Common myeloid progenitor, CD34-positive (primary cell): Measurements from ENCODE around the gene JAKMIP2.
A peak's percentile ranks its signal among the peaks of the same experiment; 100 is the strongest.

ENCODE experiments used
- CTCF ChIA-PET: fragments of 350-600 bp; sonication (Branson Sonifier 250); formaldehyde crosslinking; loops from one replicate; lab custom pipeline; 2021; ENCODE audit warnings: antibody characterized with exemption; lab: Charles Lee
- POLR2A ChIA-PET: fragments of 350-600 bp; sonication (Branson Sonifier 250); formaldehyde crosslinking; loops from one replicate; lab custom pipeline; 2021; ENCODE audit warnings: antibody characterized with exemption; lab: Charles Lee
- DNase-seq, 3 donors: peaks; one replicate each; pipeline versions ENCODE4 v3.0.0 to v3.0.0-alpha.2; 2013
- H3K27ac ChIP-seq, 2 experiments: 1 replicate in 1 of 2; 2 replicates in 1 of 2; pipeline ENCODE4 v1.7.0; 2013; ENCODE audit warnings: inconsistent platforms in 2 of 2, low read length in 2 of 2, mild to moderate bottlenecking in 2 of 2, low read depth in 1 of 2, moderate library complexity in 1 of 2; ENCODE audit not compliant: severe bottlenecking in 2 of 2, insufficient read depth in 1 of 2, poor library complexity in 1 of 2
- H3K27me3 ChIP-seq, 5 experiments: replicated peaks in 2 of 5; 1 replicate in 3 of 5; 2 replicates in 2 of 5; pipeline versions ENCODE4 v1.6.1 to v1.7.0; 2013; ENCODE audit warnings: low read length in 4 of 5, mild to moderate bottlenecking in 2 of 5, moderate library complexity in 2 of 5, inconsistent platforms in 1 of 5; ENCODE audit not compliant: insufficient read depth in 5 of 5, control insufficient read depth in 4 of 5
- H3K36me3 ChIP-seq, 4 experiments: 1 replicate in 2 of 4; 2 replicates in 2 of 4; pipeline versions ENCODE4 v1.6.1 to v1.7.0; 2013; ENCODE audit warnings: low read length in 3 of 4, control low read depth in 1 of 4, mild to moderate bottlenecking in 1 of 4; ENCODE audit not compliant: control insufficient read depth in 4 of 4, insufficient read depth in 4 of 4
- H3K4me1 ChIP-seq, 4 experiments: 1 replicate in 3 of 4; 2 replicates in 1 of 4; pipeline versions ENCODE4 v1.6.1 to v1.7.1; 2013; ENCODE audit warnings: low read length in 3 of 4, mild to moderate bottlenecking in 3 of 4, control low read depth in 1 of 4, inconsistent platforms in 1 of 4, moderate library complexity in 1 of 4; ENCODE audit not compliant: control insufficient read depth in 4 of 4, insufficient read depth in 4 of 4; ENCODE audit errors: control extremely low read depth in 1 of 4
- H3K4me3 ChIP-seq, 7 experiments: 1 replicate in 4 of 7; 2 replicates in 3 of 7; pipeline versions ENCODE4 v1.5.1 to v1.7.0; 2013; ENCODE audit warnings: mild to moderate bottlenecking in 7 of 7, low read length in 6 of 7, moderate library complexity in 6 of 7, inconsistent platforms in 2 of 7, low read depth in 2 of 7, control low read depth in 1 of 7; ENCODE audit not compliant: insufficient read depth in 4 of 7, control insufficient read depth in 1 of 7; ENCODE audit errors: extremely low read depth in 1 of 7
- H3K9me3 ChIP-seq, 5 experiments: 1 replicate in 4 of 5; 2 replicates in 1 of 5; pipeline versions ENCODE4 v1.6.1 to v1.7.1; 2013; ENCODE audit warnings: low read length in 4 of 5, mild to moderate bottlenecking in 2 of 5, inconsistent platforms in 1 of 5, low read depth in 1 of 5, moderate library complexity in 1 of 5; ENCODE audit not compliant: control insufficient read depth in 4 of 5, insufficient read depth in 2 of 5; ENCODE audit errors: control extremely low read depth in 1 of 5
- WGBS: methylation state at CpG from one replicate; pipeline ENCODE4 v1.1.5; 2013; ENCODE audit not compliant: insufficient coverage; 5-methylcytosine and 5-hydroxymethylcytosine counted together

JAKMIP2 gene

GRCh38 chr5:147796556-147797308 is 14.2 kb upstream of the JAKMIP2 start:
- Histone ChIP-seq H3K27ac (no peak overlapping the region), H3K36me3 (no peaks in the 10 kb centered on the region), H3K27me3 (no peaks in the 10 kb centered on the region), H3K4me3 (no peak overlapping the region), H3K4me1 (no peaks in the 10 kb centered on the region), H3K9me3 (no peaks in the 10 kb centered on the region)
- no peak for DNase-seq
- 74% methylated on average over 5 of the region's 6 CpGs for WGBS
- ChIA-PET POLR2A (no interaction called here), CTCF (interaction anchor here (0.9 to 1.9 kb wide), 3 partner anchors 14 to 63 kb away, joined by 3 to 5 read pairs (median 4); partner anchors contain the start of gene JAKMIP2)

DNA sequence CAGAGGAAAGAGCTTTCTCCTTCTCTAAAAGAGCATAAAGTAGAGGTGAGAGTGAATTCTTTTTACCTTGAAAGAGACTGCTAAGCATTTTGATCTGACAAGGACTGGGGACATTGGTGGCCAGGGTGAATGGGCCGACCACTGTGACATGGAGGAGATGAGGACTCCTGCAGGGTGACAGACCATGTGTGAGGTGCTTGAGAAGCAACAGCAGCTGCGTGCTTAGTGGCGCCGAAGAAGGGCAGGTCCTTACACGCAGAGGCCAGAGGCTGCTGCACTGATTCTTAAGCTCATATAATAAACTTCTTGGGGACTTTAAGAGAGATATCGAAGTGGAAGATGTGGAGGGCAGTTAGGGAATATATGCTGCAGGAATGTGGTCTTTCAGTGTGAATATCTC is 8.7 kb upstream of the JAKMIP2 start:
- Histone ChIP-seq H3K9me3 (no peaks in the 10 kb centered on the region), H3K4me3 (no peak overlapping the region), H3K27me3 (no peaks in the 10 kb centered on the region), H3K36me3 (no peaks in the 10 kb centered on the region), H3K27ac (no peak overlapping the region), H3K4me1 (no peaks in the 10 kb centered on the region)
- no peak for DNase-seq
- POLR2A ChIA-PET = no interaction called here
- CTCF ChIA-PET = interaction anchor here (0.9 kb wide), 1 partner anchor 12 kb away, joined by 3 read pairs; no protein-coding TSS in a partner anchor
- WGBS = 100% methylated on average over 3 of the region's 6 CpGs

- 92% methylated on average over 2 of the region's 2 CpGs for WGBS
- DNase-seq = no peak
- H3K27ac ChIP-seq = no peak overlapping the region
- H3K36me3 ChIP-seq = no peaks in the 10 kb centered on the region
- ChIA-PET POLR2A (interaction anchor here (1.1 kb wide), 1 partner anchor 15 kb away, joined by 3 read pairs; no protein-coding TSS in a partner anchor), CTCF (interaction anchor here (0.8 to 1.1 kb wide), 2 partner anchors 14 to 30 kb away, joined by 3 read pairs; no protein-coding TSS in a partner anchor)
- H3K9me3 ChIP-seq = no peaks in the 10 kb centered on the region
- H3K4me3 ChIP-seq = no peak overlapping the region
- no peaks in the 10 kb centered on the region for H3K4me1 ChIP-seq
- no peaks in the 10 kb centered on the region for H3K27me3 ChIP-seq
Observed at GRCh38 chr5:147789820-147790219, 7.3 kb upstream of the JAKMIP2 start.

- CTCF ChIA-PET = interaction anchor here (1.6 kb wide), 1 partner anchor 41 kb away, joined by 3 read pairs; no protein-coding TSS in a partner anchor
- POLR2A ChIA-PET = no interaction called here
- DNase-seq = no peak
- no peak overlapping the region for H3K27ac ChIP-seq
- no peaks in the 10 kb centered on the region for H3K4me1 ChIP-seq
- H3K36me3 ChIP-seq = no peaks in the 10 kb centered on the region
- no peaks in the 10 kb centered on the region for H3K27me3 ChIP-seq
- no peaks in the 10 kb centered on the region for H3K9me3 ChIP-seq
- no peak overlapping the region for H3K4me3 ChIP-seq
Observed at GRCh38 chr5:147788023-147788422, 5.5 kb upstream of the JAKMIP2 start.

- Histone ChIP-seq H3K9me3 (no peaks in the 10 kb centered on the region), H3K36me3 (no peaks in the 10 kb centered on the region), H3K4me1 (peaks cover 0 to 13% (median 10%) of the 10 kb centered on the region in 4 experiments), H3K4me3 (no peak overlapping the region), H3K27ac (no peak overlapping the region), H3K27me3 (no peaks in the 10 kb centered on the region)
- POLR2A ChIA-PET = no interaction called here
- no CpG with 5 or more reads among the region's 2 CpGs for WGBS
- CTCF ChIA-PET = interaction anchor here (0.9 to 1.0 kb wide), 2 partner anchors 156 to 157 kb away, joined by 3 read pairs; no protein-coding TSS in a partner anchor
- no peak for DNase-seq
Observed at GRCh38 chr5:147786142-147786541, 3.6 kb upstream of the JAKMIP2 start.

- H3K9me3 ChIP-seq = no peaks in the 10 kb centered on the region
- H3K27me3 ChIP-seq = no peaks in the 10 kb centered on the region
- no peak overlapping the region for H3K27ac ChIP-seq
- peak in 1 of 3 donors; percentile 19 for DNase-seq
- H3K36me3 ChIP-seq = no peaks in the 10 kb centered on the region
- H3K4me3 ChIP-seq = no peak overlapping the region
- H3K4me1 ChIP-seq = peaks cover 0 to 26% (median 12%) of the 10 kb centered on the region in 4 experiments
- no CpG with 5 or more reads among the region's 8 CpGs for WGBS
- ChIA-PET CTCF (interaction anchor here (1.5 kb wide), 1 partner anchor 61 kb away, joined by 3 read pairs; no protein-coding TSS in a partner anchor), POLR2A (no interaction called here)
Observed at GRCh38 chr5:147784146-147784987, 1.8 kb upstream of the JAKMIP2 start.
